GM18502 (cell line): Measurements from ENCODE around the gene SIMC1.
"Not testable (repeated sequence)": the region's sequence is repeated elsewhere in the genome, so short reads cannot be mapped to it uniquely, and the experiment has no call there.

Source experiments
- ATAC-seq: cut with Tn5 transposase; IDR thresholded peaks from one replicate; pipeline ENCODE4 v1.9.1; 2021; ENCODE audit warnings: mild to moderate bottlenecking; ENCODE audit not compliant: unreplicated experiment, poor library complexity

Gene SIMC1

GRCh38 chr5:176266448-176266847 is 28.2 kb downstream of the SIMC1 start:
- not testable (repeated sequence) for ATAC-seq

GRCh38 chr5:176289018-176289417 is 50.8 kb downstream of the SIMC1 start:
- not testable (repeated sequence) for ATAC-seq

- ATAC-seq, result not testable (repeated sequence)
These were observed 52.0 kb downstream of the SIMC1 start for GRCh38 chr5:176290057-176290840.

- ATAC-seq, result not testable (repeated sequence)
These were observed 67.1 kb downstream of the SIMC1 start for GRCh38 chr5:176305356-176305755.

GRCh38 chr5:176317534-176318374 is 79.5 kb downstream of the SIMC1 start:
- no peak for ATAC-seq

GRCh38 chr5:176319827-176320554 is 81.8 kb downstream of the SIMC1 start:
- no peak for ATAC-seq

- ATAC-seq, result no peak
These were observed 82.4 kb downstream of the SIMC1 start for GRCh38 chr5:176320577-176320976.

- ATAC-seq, result no peak
These were observed 96.0 kb downstream of the SIMC1 start for GRCh38 chr5:176334031-176334770.

- ATAC-seq, result no peak
These were observed 99.7 kb downstream of the SIMC1 start for GRCh38 chr5:176337913-176338312.

GRCh38 chr5:176339304-176339703 is 101.1 kb downstream of the SIMC1 start:
- no peak for ATAC-seq

- ATAC-seq, result no peak
These were observed 103.3 kb downstream of the SIMC1 start for GRCh38 chr5:176341325-176342157.

- no peak for ATAC-seq
These were observed 103.9 kb downstream of the SIMC1 start for GRCh38 chr5:176342158-176342483.

- no peak for ATAC-seq
These were observed 104.7 kb downstream of the SIMC1 start for GRCh38 chr5:176342766-176343458.

GRCh38 chr5:176350416-176350815 is 112.2 kb downstream of the SIMC1 start:
- no peak for ATAC-seq

- ATAC-seq, result no peak
These were observed 114.1 kb downstream of the SIMC1 start for GRCh38 chr5:176352116-176352878.

GRCh38 chr5:176353533-176353932 is 115.3 kb downstream of the SIMC1 start:
- no peak for ATAC-seq

GRCh38 chr5:176355400-176356178 is 117.4 kb downstream of the SIMC1 start:
- no peak for ATAC-seq
